B cell (primary cell): ENCODE results near the gene MYBPC3.

ENCODE experiments used
- CTCF ChIP-seq: fragments of 200-600 bp; IDR thresholded peaks from one replicate; pipeline ENCODE4 v1.8.0; 2022; ENCODE audit warnings: antibody characterized with exemption, mild to moderate bottlenecking
- EZH2 ChIP-seq: IDR thresholded peaks from 2 replicates; pipeline ENCODE4 v1.6.1; 2012; ENCODE audit warnings: borderline replicate concordance, low read depth, mild to moderate bottlenecking, moderate library complexity, low read length; ENCODE audit not compliant: insufficient read depth, poor library complexity, severe bottlenecking

DNA sequence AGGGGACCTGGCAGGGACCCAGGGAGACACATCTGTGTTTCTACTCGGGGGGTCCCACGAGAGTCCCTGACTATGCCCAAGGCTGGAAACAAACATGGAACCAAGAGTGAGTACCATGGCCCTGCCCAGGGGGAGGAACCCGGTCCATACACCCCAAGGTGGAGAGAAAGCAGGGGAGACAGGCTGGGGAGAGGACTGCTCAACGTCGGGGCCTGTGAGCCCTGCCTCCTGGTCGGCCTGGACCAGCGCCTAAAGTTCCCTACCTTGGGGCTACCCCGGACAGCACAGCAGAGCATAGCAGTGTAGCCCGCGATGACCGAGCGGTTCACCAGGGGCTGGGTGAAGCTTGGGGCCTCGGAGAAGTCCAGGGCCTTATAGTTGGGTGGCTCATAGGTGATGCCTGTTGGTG is 20.2 kb downstream of the MYBPC3 start:
- TF ChIP-seq CTCF (no peak), EZH2 (no peak)
